ENCODE results near the gene DAO.

DNA sequence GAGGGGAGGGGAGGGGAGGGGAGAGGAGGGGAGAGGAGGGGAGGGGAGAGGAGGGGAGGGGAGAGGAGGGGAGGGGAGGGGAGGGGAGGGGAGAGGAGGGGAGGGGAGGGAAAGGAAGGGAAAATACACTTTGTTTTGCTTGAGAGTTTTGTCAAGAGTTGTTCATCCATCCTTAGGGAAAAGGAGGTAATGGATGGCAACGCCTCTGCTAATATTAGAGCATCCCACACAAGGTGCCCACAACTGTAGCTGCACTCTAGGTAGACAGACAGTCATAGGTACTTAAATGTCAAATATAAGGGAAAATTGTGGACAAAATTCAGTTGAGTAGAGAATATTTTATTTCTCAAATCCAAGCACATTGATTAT is 20.0 kb upstream of the DAO start:
- TF ChIP-seq, protein P1, sequence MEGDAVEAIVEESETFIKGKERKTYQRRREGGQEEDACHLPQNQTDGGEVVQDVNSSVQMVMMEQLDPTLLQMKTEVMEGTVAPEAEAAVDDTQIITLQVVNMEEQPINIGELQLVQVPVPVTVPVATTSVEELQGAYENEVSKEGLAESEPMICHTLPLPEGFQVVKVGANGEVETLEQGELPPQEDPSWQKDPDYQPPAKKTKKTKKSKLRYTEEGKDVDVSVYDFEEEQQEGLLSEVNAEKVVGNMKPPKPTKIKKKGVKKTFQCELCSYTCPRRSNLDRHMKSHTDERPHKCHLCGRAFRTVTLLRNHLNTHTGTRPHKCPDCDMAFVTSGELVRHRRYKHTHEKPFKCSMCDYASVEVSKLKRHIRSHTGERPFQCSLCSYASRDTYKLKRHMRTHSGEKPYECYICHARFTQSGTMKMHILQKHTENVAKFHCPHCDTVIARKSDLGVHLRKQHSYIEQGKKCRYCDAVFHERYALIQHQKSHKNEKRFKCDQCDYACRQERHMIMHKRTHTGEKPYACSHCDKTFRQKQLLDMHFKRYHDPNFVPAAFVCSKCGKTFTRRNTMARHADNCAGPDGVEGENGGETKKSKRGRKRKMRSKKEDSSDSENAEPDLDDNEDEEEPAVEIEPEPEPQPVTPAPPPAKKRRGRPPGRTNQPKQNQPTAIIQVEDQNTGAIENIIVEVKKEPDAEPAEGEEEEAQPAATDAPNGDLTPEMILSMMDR (IDR thresholded peaks at IDR 0.05; ENCODE audit: poor library complexity) = no peak
- TF ChIP-seq EZH2 (IDR thresholded peaks at IDR 0.05; ENCODE audit: borderline replicate concordance) (no peak), EZH2phosphoT487 (IDR thresholded peaks at IDR 0.05; ENCODE audit: low read depth, severe bottlenecking, unreplicated experiment) (no peak)
